AG09309 (cell line): Measurements from ENCODE around the gene GCN1.

ENCODE experiments used
- DNase-seq: peaks from one replicate; pipeline ENCODE4 v3.0.0-alpha.2; 2010; ENCODE audit warnings: low read depth
- H3K4me3 ChIP-seq: 2 replicates; pipeline ENCODE4 v1.5.1; 2011; ENCODE audit warnings: mild to moderate bottlenecking, low read depth, low read length, moderate library complexity; ENCODE audit not compliant: control insufficient read depth
- CTCF ChIP-seq: IDR thresholded peaks from 2 replicates; pipeline ENCODE4 v1.5.1; 2011; ENCODE audit warnings: mild to moderate bottlenecking, low read depth, low read length, inconsistent platforms; ENCODE audit not compliant: insufficient read depth, control insufficient read depth; ENCODE audit errors: missing control alignments

Gene GCN1

GRCh38 chr12:120126635-120127005 lies 67.9 kb downstream of the GCN1 start:
- DNase-seq = no peak
- no peak for TF ChIP-seq CTCF
- no peak overlapping the region for H3K4me3 ChIP-seq

GRCh38 chr12:120125792-120126634 lies 68.5 kb downstream of the GCN1 start:
- no peak for DNase-seq
- no peak for TF ChIP-seq CTCF
- H3K4me3 ChIP-seq = no peak overlapping the region

- no peak for TF ChIP-seq CTCF
- no peak overlapping the region for H3K4me3 ChIP-seq
- no peak for DNase-seq
These were observed 69.5 kb downstream of the GCN1 start for GRCh38 chr12:120125029-120125428.

- DNase-seq = no peak
- no peak for TF ChIP-seq CTCF
- no peak overlapping the region for H3K4me3 ChIP-seq
These were observed 72.7 kb downstream of the GCN1 start for GRCh38 chr12:120121766-120122293.

- DNase-seq = no peak
- TF ChIP-seq CTCF = no peak
These were observed 73.2 kb downstream of the GCN1 start for GRCh38 chr12:120121343-120121742.

GRCh38 chr12:120119271-120119973 lies 75.1 kb downstream of the GCN1 start:
- TF ChIP-seq CTCF = no peak
- DNase-seq = no peak
- no peak overlapping the region for H3K4me3 ChIP-seq

More at GRCh38 chr12:120121343-120121742, 73.2 kb downstream of the GCN1 start:
- H3K4me3 ChIP-seq = no peak overlapping the region
